Tibial nerve (tissue), 4 donors: Measurements from ENCODE around the gene PRR27.

Source experiments
- CTCF ChIP-seq, 5 experiments: fragments of 200-600 bp in 3 of 5; fragments of 450-650 bp in 2 of 5; sonication (generic) in 3 of 5; IDR thresholded peaks; one replicate each; pipeline ENCODE4 v1.5.1; 2016 to 2019; ENCODE audit warnings: antibody characterized with exemption in 5 of 5, mild to moderate bottlenecking in 3 of 5, moderate library complexity in 2 of 5
- EP300 ChIP-seq, 2 donors: sonication (generic); formaldehyde crosslinking; IDR thresholded peaks; one replicate each; pipeline ENCODE4 v1.6.1; 2017; ENCODE audit warnings: antibody characterized with exemption in 2 of 2, mild to moderate bottlenecking in 1 of 2
- POLR2A ChIP-seq, 2 donors: fragments of 450-650 bp; IDR thresholded peaks; one replicate each; pipeline ENCODE4 v1.6.1; 2017; ENCODE audit warnings: antibody characterized with exemption in 2 of 2, mild to moderate bottlenecking in 2 of 2, moderate library complexity in 2 of 2

- TF ChIP-seq CTCF (IDR thresholded peaks at IDR 0.05) = no peak
- TF ChIP-seq POLR2A (IDR thresholded peaks at IDR 0.05) = no peak
- no peak for TF ChIP-seq EP300 (IDR thresholded peaks at IDR 0.05)
Measured at GRCh38 chr4:70187216-70187615, 33.2 kb downstream of the PRR27 start.
